DMS79 (cell line): ENCODE measurements around the gene METTL16.

Source experiments
- DNase-seq: peaks from one replicate; lab custom pipeline; 2025; lab: John Stamatoyannopoulos, UW

Gene METTL16

GRCh38 chr17:2380226-2380922 is 131.3 kb downstream of the METTL16 start:
- no peak for DNase-seq

DNA sequence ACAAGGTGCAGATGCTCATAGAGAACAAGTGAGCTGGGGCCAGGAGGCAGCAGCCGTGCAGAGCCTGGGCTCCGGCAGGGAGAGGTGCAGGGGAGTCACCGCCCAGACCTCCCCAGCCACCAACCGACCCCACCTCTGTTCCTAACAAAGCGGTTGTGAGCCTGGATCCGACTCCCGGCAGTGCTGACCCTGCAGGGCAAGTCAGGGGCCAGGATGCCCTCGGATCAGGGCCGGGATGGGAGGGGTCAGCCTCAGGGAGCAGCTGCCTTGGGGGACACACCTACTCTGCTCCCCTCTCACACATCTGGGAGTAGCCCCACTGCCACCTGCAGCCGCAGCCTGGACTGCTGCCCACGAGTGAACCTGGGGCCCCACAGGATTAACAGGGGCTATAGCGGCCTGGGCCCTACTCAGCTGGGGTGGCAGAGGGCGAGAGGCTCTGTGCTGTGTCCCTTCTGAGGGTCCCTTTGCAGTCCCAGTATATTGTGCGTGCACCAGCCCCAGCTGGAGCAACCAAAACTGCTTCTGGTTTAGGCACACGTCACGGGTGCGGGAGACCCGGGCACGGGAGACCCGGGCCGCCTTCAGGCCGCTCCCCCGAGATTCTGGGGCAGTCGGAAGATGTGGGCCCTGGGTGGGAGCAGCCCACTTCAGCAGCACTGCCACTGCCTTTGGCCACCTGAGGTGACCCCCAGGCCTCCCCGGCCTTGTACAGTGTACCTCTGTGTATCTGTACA is 132.0 kb downstream of the METTL16 start:
- DNase-seq = no peak

DNA sequence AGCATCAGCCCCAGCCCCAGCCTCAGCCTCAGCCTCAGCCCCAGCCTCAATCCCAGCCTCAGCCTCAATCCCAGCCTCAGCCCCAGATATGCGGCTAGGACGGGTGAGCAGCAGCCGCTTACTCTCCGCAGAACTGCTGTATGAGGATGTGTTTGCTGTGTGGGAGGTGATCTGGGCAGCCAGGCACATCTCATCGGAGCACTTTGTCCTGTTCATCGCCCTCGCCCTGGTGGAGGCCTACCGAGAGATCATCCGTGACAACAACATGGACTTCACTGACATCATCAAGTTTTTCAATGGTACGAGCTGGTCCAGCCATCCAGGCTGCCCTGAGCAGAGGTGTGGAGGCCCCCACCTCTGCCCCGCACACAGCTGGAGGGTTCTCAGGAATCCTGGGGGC is 132.8 kb downstream of the METTL16 start:
- no peak for DNase-seq

DNA sequence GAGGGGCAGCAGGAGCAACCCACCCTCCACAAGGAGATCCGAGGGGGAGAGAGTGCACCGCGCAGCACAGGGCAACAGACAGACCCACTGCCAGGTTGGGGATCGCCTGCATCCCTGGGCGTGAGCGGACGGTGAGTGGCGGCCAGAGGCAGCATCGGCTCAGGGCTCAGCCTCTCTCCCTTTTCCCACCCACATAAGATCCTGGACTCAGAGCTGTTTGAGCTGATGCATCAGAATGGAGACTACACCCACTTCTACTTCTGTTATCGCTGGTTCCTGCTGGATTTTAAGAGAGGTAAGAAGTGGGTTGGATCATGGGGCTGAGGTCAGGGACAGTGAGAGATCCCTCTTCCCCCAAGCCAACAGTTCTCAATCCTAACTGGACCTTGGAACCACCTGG is 134.0 kb downstream of the METTL16 start:
- DNase-seq = no peak

- DNase-seq = no peak
These were observed 135.6 kb downstream of the METTL16 start for GRCh38 chr17:2376107-2376506.

- no peak for DNase-seq
These were observed 136.3 kb downstream of the METTL16 start for GRCh38 chr17:2375406-2375805.

DNA sequence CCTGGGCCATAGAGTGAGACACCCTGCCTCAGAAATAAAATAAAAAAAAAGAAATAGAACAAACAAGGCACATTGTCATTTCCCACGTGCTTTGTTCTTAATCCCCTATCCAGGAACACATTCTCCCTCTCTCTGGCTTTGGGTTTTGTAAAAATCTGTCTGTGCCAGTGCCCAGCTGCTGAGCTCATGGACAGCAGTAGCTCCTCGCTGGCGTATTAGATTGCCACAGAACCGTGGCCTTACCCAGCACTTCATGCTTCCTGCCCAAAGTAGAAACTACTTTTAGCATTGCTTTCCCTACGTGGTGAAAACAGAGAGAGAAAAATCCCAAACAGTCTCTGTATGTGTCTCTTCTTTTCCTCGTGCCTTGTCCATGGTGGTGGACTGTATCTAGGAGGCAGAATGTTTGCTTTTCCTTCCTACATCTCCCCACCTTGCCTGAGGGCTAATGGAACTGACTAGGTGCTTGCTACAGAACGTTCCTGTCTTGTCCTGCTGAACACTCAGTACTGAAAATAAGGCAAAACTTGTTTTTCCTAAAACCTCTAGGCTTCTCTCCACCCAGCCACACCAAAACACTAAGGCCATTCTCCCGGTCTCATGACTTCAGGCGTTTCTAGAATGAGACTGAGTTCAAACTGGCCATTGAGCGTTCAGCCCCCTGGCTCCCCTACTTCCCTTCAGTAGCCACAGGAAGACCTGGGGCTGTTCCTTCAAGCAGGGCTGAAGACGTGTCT is 137.0 kb downstream of the METTL16 start:
- no peak for DNase-seq

GRCh38 chr17:2373179-2373578 is 138.5 kb downstream of the METTL16 start:
- DNase-seq = no peak

- DNase-seq = no peak
These were observed 139.0 kb downstream of the METTL16 start for GRCh38 chr17:2372681-2373080.

GRCh38 chr17:2372180-2372579 is 139.5 kb downstream of the METTL16 start:
- DNase-seq = no peak

GRCh38 chr17:2371183-2372130 is 140.2 kb downstream of the METTL16 start:
- no peak for DNase-seq

- DNase-seq = no peak
These were observed 141.5 kb downstream of the METTL16 start for GRCh38 chr17:2370211-2370589.

DNA sequence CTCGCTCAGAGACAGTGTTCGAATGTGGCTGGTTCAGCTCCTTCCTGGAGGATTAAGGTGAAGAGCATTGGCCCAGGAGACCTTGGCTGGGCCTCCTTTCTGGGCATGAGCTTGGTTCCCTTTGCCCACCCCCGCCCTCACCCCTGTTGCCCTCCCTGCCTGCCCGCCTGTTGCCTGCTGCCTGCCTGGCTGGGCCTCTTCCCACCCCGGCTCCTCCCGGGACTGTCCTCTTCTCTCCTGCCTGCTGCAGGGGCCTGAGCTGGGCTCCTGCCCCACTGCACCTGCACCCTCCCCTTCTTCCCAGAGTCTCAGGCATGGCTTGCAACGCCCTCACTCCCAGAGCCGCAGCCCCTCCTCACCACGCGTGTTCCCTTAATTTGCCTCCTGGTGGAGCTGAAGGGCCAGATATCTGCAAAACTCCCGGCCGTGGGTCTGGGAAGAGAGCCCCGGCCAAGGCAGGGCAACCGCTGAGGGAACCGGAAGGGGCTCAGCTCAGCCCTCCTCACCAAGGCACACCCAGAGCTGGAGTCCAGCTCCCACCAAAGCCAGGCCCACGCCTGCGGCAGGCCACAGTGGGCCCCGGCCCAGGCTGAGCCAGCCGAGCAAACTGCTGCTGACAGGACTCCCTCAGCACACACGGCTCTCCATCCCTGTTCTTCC is 142.0 kb downstream of the METTL16 start:
- DNase-seq = no peak

GRCh38 chr17:2369039-2369438 is 142.6 kb downstream of the METTL16 start:
- DNase-seq = no peak

- no peak for DNase-seq
These were observed 143.3 kb downstream of the METTL16 start for GRCh38 chr17:2368359-2368758.

- DNase-seq = no peak
These were observed 144.8 kb downstream of the METTL16 start for GRCh38 chr17:2366747-2367494.
